Upper lobe of left lung (tissue), 4 donors: Measurements from ENCODE around the gene OR5T1.

ENCODE experiments used
- CTCF ChIP-seq, 6 experiments: fragments of 450-650 bp in 4 of 6; fragments of 200-600 bp in 2 of 6; sonication (generic) in 2 of 6; IDR thresholded peaks; one replicate each; pipeline ENCODE4 v1.5.1; 2016 to 2019; ENCODE audit warnings: antibody characterized with exemption in 6 of 6
- POLR2A ChIP-seq, 4 donors: fragments of 450-650 bp; IDR thresholded peaks; one replicate each; pipeline ENCODE4 v1.5.1; 2016 to 2017; ENCODE audit warnings: antibody characterized with exemption in 4 of 4, mild to moderate bottlenecking in 2 of 4

- TF ChIP-seq CTCF (IDR thresholded peaks at IDR 0.05) (no peak), POLR2A (IDR thresholded peaks at IDR 0.05) (no peak)
These were observed at the start of gene OR5T1 for GRCh38 chr11:56273854-56274253.
